NCI-H2107 treated with DMSO at 0.1 percent for 48 hours (cell line): ENCODE results near the gene TMTC2.

Experiments
- DNase-seq: peaks from one replicate; lab custom pipeline; 2025; ENCODE audit not compliant: unreplicated experiment; lab: John Stamatoyannopoulos, UW

Gene TMTC2

GRCh38 chr12:83121897-83122622 is 435.4 kb downstream of the TMTC2 start:
- no peak for DNase-seq

- no peak for DNase-seq
Measured at GRCh38 chr12:83122623-83122934, 435.9 kb downstream of the TMTC2 start.

DNA sequence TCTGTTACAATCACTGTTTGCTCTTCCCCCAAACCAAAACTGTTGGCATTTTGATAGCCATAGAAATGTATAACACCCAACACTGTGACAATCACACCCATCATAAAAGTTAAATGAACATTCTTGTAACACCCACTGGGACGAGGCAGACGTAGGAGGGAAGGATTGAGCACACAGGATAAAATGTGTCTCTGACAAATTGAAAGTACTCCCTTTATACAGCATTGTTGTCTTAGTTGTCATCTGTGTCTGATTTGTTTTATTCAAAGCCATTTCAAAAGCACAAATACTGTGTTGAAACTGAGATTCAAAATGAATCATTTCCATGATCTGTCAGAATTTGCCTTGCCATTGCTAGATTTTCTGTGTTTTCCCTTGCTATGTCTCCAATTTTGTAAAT is 436.3 kb downstream of the TMTC2 start:
- DNase-seq, result no peak

DNA sequence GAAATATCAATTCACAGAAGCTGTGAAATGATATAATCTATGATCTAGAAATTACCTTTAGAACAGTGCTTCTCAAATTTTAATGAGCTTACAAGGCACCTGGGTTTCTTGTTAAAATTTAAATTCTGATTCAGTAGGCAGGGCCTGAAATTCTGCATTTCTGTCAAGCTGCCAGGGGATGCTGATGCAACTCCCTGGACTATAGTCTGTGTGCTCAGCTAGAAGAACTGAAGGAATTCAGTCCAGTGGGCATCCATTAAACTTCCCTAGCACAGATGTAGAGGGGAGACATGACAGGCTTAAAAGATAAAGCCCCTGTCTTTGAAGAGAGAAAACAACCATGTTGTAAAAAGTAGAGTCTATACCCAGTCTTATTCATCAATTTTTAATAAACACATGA is 441.8 kb downstream of the TMTC2 start:
- no peak for DNase-seq

DNA sequence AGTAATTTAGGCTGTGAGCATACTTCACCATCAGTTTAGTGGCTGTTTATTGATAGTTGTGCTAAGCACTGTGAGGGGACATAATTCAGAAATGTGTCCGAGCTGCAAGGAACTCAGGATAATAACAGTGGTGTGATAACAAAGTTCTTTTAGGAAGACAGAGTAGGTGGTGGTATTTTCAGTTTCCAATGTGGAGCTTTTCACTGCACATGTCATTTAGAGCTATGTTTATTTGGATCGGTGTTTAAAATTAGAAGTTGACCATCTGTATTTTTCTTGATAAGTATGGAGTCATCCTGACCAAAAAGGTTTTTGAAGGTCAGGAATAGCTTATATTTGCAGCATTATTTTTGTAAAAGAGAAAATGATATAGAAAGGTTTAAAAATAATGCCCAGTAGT is 443.5 kb downstream of the TMTC2 start:
- DNase-seq, result no peak

GRCh38 chr12:83132360-83132759 is 445.7 kb downstream of the TMTC2 start:
- no peak for DNase-seq

- DNase-seq, result no peak
Measured at GRCh38 chr12:83136411-83136810, 449.7 kb downstream of the TMTC2 start.

DNA sequence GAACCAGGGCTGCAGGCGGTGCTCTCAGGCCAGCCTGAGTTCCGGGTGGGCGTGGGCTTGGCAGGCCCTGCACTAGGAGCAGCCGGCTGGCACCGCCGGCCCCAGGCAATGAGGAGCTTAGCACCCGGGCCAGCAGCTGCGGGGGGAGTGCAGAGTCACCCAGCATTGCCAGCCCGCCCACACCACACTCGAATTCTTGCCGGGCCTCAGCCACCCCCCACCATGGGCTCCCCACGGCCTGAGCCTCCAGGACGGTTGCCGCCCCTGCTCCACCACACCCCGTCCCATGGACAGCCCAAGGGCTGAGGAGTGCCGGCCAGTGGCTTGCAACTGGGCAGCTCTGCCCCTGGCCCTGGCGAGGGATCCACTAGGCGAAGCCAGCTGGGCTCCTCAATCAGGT is 453.4 kb downstream of the TMTC2 start:
- no peak for DNase-seq

- no peak for DNase-seq
Measured at GRCh38 chr12:83141460-83141994, 454.8 kb downstream of the TMTC2 start.

- no peak for DNase-seq
Measured at GRCh38 chr12:83142914-83143313, 456.2 kb downstream of the TMTC2 start.

GRCh38 chr12:83143950-83144349 is 457.2 kb downstream of the TMTC2 start:
- DNase-seq, result no peak

DNA sequence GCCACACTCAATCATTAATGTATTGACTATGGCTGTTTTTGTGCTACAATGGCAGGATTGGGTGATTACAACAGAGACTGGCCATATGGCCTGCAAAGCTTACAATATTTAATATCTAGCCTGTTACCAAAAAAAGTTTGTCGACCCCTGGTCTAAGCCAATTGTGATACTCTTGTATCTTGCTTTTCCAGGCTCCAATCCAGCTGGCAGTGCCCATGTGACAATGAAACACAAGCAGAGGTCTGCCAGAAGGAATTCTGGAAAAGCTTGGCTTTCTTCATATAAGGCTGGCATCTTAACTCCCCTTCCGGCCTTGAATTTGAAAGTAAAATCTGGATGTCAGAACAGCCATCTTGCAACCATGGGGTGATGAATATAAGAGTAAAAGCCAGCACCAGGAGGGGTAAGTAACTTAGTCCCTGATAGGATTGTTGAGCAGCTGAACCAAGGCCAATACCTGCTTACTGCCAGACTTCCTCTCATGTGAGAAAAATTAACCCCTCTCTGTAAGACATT is 458.7 kb downstream of the TMTC2 start:
- no peak for DNase-seq

- DNase-seq, result no peak
Measured at GRCh38 chr12:83147341-83147740, 460.6 kb downstream of the TMTC2 start.

DNA sequence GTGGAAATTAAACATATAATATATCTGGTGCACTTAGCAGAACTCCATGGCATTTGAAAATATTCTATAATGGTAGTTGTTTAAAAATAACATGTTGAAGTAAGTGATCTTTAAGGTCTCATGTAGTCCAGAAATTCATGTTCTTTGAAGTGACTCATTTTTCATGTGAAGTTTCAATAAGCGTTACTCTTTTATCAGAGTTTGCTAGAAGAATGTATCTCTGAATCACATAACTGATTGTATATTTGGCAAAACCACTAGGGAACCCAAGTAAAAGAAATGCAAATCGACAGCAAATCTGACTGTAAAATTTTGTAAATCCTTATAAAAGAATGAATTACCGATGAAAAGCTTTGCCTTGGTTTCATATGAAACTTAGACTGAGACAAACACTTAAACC is 463.3 kb downstream of the TMTC2 start:
- DNase-seq, result no peak

DNA sequence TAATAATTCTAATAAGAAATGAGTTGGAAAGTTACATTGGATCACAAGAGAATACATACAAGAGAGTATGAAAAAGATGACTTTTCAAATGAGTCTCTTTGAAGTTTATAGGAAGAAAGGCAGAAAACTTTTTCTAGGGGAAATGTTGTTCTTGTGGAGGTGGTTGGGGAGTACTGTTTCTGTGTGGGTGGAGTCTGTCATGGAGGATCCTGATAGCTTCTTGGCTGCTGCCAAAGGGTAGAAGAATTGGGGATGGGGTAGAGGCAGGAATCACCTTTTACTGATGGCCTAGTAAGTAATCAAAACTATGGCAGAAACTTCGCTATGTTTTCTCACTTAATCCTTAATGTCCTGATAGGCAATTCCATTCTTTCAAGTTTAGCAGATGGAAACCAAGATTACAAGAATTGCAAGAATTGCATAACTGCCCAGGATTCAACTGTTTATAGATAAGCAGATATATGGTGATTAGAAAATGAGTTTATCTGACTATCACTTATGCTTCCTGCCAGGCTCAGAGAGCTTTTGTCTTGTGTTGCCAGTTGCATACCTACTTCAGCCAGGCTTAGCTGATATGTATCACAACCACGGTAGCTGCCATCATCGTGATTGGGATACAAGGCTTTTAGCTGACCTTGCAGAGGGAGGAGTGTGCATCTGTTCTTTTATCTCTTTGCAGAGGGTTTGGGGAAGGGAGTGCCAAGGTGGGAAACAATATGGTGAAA is 463.9 kb downstream of the TMTC2 start:
- DNase-seq, result no peak

- DNase-seq, result no peak
Measured at GRCh38 chr12:83153177-83153576, 466.5 kb downstream of the TMTC2 start.

DNA sequence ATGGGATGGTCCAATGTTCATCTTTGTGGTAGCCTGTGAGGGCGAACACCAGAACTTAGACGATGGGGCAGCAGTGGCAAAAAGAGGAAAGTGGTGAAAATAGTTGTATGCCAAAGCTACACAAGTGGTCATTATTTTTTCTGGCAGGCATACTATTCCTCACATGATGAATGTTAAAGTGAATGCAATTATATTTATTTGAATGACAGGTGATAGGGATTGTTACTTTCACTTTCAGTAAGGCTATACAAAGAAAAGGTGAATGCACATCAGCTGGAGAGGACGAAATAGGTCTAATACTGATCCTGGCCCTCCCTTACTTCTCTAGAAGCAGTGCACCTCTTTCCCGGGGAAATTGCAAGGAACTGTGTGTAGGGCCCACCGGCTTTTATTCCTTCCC is 470.1 kb downstream of the TMTC2 start:
- peak; percentile 9 for DNase-seq

- DNase-seq, result no peak
Measured at GRCh38 chr12:83157604-83158003, 470.9 kb downstream of the TMTC2 start.

DNA sequence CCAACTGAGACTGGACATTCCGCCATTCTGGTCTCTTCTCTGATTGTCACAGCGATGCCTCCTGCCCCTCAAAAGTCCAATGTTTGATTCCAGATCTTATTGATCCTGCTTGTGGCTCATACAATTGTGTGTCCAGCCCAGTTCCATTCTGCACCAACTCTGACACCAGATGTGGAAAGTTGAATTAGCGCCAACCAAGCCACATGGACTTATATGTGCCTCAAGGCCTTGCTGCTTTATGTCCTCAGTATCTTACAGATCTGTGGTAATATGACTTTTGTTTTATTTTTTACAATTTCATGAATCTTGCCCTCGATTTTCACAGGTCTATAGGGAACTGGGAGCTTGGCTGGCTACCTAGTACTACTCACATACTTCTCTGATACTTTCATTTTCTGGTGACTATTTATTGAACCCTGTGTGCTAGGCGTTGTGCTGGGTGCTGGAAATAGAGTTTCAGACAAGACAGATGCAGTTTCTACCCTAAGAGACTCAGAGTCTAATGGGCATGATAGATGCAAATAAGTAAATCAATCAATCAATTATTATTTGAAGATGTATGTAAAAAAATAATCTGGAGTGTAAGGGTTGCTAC is 472.0 kb downstream of the TMTC2 start:
- no peak for DNase-seq

DNA sequence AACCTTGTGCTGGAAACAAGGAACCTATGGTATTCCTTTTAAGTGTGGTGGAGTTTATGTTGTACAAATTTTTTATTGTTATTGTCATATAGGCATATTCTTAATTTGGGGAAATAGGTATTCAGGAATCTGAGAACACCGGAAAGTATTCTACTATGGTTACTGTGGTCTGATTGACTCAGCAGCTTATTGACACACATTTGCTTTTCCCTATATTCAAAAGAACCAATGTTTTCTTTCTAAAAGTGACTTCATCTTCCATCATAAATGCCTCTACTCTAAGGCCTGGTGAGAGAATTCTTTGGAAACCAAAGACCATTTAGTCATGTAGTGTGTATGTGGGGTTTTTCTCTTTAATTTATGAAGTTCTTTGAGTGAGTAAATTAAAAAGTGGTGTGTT is 474.8 kb downstream of the TMTC2 start:
- DNase-seq, result no peak

DNA sequence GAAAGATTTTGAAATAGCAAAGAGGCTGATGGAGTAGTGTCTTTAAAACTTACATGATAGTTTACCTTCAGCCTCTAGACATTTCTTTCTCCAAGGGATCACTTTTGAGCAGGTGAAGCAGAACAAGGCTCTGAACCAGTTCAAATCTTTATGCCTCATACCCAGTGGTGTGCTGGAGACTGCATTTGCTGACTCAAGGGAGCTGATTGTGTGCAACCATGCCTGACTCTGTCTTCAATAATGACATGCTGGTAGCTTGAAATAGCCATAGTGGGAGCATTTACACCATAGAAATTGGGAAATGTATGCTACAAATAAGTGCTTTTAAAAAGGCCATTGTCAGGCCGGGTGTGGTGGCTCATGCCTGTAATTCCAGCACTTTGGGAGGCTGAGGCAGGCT is 482.0 kb downstream of the TMTC2 start:
- no peak for DNase-seq

- DNase-seq, result no peak
Measured at GRCh38 chr12:83172441-83172840, 485.7 kb downstream of the TMTC2 start.
